GM21360 (cell line): ENCODE data around the gene PKP4.

Experiments used
- ATAC-seq: cut with Tn5 transposase; IDR thresholded peaks from one replicate; pipeline ENCODE4 v1.9.1; 2021; ENCODE audit warnings: mild to moderate bottlenecking, moderate library complexity; ENCODE audit not compliant: unreplicated experiment

PKP4 gene

GRCh38 chr2:158712791-158713522, 256.2 kb downstream of the PKP4 start:
- ATAC-seq = no peak

- no peak for ATAC-seq
These were observed 256.9 kb downstream of the PKP4 start for GRCh38 chr2:158713523-158714138.

GRCh38 chr2:158714420-158714819, 257.7 kb downstream of the PKP4 start:
- no peak for ATAC-seq

GRCh38 chr2:158715357-158715756, 258.6 kb downstream of the PKP4 start:
- no peak for ATAC-seq

GRCh38 chr2:158716121-158716791, 259.5 kb downstream of the PKP4 start:
- ATAC-seq = no peak

- ATAC-seq = no peak
These were observed 260.2 kb downstream of the PKP4 start for GRCh38 chr2:158716921-158717320.

GRCh38 chr2:158717366-158718195, 260.8 kb downstream of the PKP4 start:
- ATAC-seq = no peak

GRCh38 chr2:158718196-158718585, 261.4 kb downstream of the PKP4 start:
- ATAC-seq = no peak

- ATAC-seq = no peak
These were observed 262.1 kb downstream of the PKP4 start for GRCh38 chr2:158718851-158719250.

GRCh38 chr2:158719403-158719802, 262.7 kb downstream of the PKP4 start:
- no peak for ATAC-seq

- no peak for ATAC-seq
These were observed 265.7 kb downstream of the PKP4 start for GRCh38 chr2:158722266-158723105.

- ATAC-seq = no peak
These were observed 266.6 kb downstream of the PKP4 start for GRCh38 chr2:158723181-158723838.

- ATAC-seq = no peak
These were observed 267.4 kb downstream of the PKP4 start for GRCh38 chr2:158723921-158724802.

GRCh38 chr2:158724803-158725381, 268.1 kb downstream of the PKP4 start:
- ATAC-seq = no peak

GRCh38 chr2:158725441-158725891, 268.7 kb downstream of the PKP4 start:
- no peak for ATAC-seq

- ATAC-seq = no peak
These were observed 270.3 kb downstream of the PKP4 start for GRCh38 chr2:158726911-158727592.

GRCh38 chr2:158728422-158728821, 271.7 kb downstream of the PKP4 start:
- no peak for ATAC-seq

- ATAC-seq = no peak
These were observed 272.7 kb downstream of the PKP4 start for GRCh38 chr2:158729451-158729850.
